Kasumi-1 (cell line): Measurements from ENCODE around the gene TINCR.
"Not testable (repeated sequence)": the region's sequence is repeated elsewhere in the genome, so short reads cannot be mapped to it uniquely, and the experiment has no call there.

Experiments used
- DNase-seq, 2 experiments: peaks; one replicate each; lab custom pipeline; 2025; lab: John Stamatoyannopoulos, UW

TINCR gene

GRCh38 chr19:5567360-5567969 is at the start of gene TINCR:
TINCR (minus strand) TSS chr19:5567953.
- no peak for DNase-seq

GRCh38 chr19:5617080-5617479 is 49.3 kb upstream of the TINCR start:
- no peak for DNase-seq

DNA sequence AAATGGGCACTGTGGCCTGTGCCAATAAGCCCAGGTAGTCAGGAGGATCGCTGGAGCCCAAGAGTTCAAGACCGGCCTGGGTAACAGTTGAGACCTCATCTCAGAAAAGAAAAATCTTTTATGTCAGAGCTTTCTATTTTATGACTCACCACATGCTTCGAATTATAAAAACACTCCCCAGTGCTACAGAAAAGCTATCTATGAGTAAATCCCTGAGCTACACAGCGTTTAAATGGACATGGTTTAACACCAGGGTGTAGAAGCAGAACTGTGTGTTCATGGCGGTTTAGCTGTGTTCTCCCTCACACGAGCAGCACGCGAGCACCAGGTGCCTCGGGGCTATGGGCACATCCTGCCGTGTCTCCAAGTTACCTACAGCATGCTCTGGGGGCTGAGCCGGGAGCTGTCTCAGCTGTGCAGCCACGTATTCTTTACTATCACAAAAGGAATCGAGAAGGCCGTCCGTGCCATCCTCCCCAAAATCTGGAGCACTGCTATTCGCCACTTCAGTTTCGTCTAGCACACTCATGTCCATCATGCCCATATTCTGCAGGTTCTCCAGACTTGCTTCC is 48.1 kb upstream of the TINCR start:
- DNase-seq = no peak

DNA sequence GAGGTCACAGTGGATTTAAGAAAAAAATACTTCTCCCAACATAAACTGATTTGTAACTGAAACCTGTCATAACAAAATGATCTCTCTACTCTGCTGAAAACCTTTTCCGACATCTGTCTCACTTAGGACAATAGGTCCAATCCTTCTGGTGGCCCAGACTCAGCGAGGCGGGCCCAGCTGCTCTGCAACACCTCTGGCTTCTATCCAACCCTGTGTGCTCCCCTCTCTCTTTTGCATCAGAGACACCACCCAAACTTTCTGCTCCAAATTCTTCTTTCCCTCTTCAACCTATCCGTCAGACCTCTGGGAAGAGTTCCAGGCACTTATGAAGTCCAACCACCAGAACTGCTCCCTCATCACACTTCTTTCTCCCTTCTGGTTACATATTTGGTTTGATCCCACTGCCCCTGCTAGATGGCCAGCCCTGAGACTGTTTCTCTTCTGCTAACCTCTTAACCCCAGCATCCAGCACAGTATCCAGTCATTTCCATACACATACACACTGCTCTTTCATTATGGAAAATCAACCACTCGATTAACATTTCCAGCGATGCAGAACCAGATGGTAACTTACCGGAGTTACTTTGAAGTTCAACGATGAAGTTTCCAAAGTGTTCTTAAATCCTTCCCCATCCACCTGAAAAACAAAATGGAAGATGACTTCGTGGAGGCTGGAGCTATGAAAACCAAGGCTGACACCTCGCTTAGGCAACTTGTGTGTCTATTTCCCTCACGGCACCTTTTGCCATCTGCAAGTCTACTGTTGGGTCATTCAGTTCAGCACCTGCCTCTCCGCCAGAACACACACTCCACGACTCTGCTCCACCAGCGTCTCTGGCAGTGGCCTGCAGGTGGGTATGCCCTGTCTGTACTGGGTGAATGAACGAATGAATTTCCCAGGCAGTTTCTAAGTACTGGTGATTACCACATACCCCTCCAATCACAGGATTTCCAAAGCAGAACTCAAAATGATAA is 45.4 kb upstream of the TINCR start:
- DNase-seq = no peak

GRCh38 chr19:5609881-5610448 is 42.2 kb upstream of the TINCR start:
- DNase-seq = no peak

GRCh38 chr19:5608766-5609165 is 41.0 kb upstream of the TINCR start:
- not testable (repeated sequence) for DNase-seq

DNA sequence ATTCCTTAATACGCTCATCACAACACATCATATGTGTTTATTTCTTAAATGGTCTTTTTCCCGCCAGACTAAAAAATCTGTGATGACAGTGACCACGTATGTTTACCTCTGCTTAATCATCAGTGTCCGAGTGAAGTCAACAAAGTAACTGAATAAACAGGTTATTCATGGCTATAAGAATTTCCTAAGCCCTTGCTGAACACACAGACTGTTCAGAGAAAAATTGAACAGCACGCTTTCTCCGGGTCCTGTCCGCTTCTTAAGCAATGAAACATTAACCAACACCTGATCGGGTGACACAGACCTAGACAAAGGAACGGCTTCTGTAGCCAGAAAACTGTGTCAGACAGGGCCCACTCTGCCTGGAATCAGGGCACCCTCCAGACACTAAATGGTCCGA is 40.5 kb upstream of the TINCR start:
- no peak for DNase-seq

DNA sequence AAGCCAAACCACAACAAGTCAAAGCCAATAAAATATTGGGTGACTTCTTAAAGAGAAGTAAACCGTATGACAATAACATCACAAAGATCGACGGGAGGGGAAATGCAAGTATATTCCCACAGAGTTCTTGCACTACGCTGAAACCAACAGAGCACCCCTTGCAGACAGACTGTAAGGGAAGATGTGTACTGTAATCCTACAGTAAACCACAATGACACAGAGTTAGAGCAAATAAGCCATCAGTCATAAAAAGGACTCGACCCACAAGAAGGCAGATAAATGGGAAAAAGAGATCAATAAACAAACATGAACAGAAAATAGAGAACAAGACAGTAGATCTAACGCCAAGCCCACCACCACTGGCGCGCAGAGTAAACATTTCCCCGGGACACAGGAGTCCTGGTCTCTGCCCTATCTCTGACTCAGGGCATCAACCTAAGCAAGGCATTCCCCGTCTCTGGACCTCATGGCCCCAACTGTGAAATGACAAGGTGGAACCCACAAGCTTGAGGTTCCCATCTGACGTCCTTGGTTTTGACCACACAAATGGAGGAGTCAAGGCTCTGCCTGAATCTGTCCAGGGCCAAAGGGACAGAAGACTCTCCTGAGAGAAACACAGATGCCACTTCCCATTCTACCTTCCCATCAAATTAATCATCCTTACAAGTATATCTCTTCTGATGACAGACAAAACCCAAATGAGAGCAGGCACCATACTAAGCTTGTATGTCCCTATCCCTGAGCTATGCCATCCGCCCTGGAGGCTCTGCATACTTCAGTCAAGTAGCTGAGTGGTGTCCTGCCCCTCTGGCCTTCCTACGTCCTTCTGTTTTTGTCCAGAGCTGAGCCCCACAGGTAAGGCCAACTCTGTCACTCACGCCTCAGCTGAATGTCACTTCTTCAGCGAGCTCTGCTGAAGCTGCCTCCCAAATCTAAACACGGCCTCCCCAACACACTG is 39.8 kb upstream of the TINCR start:
- DNase-seq = no peak

- no peak for DNase-seq
These were observed 37.6 kb upstream of the TINCR start for GRCh38 chr19:5605362-5605761.

DNA sequence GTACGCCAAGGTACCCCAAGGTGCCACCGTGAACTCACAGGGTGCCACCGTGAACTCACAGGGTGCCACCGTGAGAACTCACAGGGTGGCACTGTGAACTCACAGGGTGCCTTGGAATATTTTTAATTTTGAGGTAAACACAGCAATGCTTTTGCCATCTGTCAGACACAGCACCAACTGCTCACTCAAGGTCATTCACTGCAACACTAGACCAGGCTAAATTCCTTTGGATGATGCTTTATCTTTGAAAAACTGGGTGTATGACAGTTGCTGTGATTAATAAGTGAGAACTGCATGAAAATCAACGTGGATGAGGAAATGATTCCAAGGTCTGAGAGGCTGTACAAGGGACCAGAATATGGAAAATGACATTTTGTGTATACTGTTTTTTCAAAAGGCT is 35.9 kb upstream of the TINCR start:
- DNase-seq = no peak

- DNase-seq = no peak
These were observed 33.0 kb upstream of the TINCR start for GRCh38 chr19:5600797-5601196.

DNA sequence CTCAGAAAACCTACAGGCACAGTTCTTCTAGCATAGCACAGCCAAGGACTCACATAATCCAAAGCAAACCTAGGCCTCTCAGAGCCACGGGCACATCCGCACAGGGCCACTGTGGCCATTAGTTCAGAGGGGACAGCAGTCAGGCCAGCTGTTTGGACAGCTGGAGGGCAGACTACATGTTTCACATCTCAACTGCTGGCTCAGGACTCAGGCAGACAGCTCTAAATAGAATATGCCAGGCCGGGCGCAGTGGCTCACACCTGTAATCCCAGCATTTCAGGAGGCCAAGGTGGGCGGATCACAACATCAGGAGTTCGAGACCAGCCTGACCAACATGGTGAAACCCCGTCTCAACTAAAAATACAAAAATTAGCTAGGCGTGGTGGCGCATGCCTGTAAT is 28.0 kb upstream of the TINCR start:
- no peak for DNase-seq

- no peak for DNase-seq
These were observed 27.4 kb upstream of the TINCR start for GRCh38 chr19:5595129-5595528.

- DNase-seq = no peak
These were observed 26.8 kb upstream of the TINCR start for GRCh38 chr19:5594521-5594950.

- no peak for DNase-seq
These were observed 25.8 kb upstream of the TINCR start for GRCh38 chr19:5593343-5594255.

DNA sequence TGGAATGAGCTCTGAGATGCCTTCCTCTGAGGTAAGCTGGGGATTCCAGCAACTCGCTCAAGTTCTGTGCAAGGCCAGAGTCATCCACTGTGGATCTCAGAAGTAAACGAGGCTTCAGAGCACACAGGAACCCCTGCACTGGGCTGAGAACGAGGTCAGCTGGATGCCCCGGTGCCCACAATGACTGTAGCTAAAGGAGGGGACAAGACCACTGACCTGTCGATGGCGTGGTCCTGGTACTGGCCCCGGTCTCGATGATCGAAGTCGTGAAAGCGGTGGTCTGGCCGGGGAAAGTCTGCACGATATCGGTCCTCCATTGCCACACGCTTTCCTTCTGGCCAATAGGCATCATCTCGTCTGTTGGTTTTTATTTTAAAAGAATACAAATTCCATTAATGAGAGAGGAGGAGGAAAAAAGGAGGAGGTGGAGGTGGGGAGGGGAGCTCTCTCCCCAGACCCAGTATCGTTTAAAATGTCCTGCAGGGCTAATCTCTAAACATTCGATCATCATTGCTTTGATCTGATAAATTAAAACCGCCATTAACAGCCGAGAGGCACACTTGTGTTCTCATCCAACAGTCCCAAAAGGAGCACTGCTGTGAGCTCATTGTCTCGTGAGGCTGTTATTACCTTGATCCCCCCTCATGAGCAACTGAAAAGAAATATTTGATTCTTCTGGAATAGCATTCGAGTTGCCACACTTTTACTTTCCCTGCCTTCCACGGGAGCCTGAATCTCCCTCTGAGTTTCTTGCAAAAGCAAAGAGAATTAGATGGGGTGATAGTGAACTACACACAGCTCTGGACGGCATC is 25.0 kb upstream of the TINCR start:
- DNase-seq = no peak

- DNase-seq = no peak
These were observed 23.7 kb upstream of the TINCR start for GRCh38 chr19:5591476-5591875.

DNA sequence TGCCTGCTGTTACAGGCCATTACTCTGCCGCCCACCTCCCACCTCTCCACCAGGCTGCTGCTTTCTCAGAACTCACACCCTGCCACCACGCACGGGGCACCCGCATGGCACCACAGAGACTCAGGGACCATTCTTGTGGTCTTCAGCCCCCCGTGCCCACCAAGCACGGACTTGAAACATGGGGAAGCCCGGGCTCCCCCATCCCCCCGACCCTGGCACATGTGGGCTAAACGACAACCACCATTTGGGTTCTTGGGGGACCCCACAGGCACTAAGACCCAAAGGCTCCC is 23.1 kb upstream of the TINCR start:
- no peak for DNase-seq

DNA sequence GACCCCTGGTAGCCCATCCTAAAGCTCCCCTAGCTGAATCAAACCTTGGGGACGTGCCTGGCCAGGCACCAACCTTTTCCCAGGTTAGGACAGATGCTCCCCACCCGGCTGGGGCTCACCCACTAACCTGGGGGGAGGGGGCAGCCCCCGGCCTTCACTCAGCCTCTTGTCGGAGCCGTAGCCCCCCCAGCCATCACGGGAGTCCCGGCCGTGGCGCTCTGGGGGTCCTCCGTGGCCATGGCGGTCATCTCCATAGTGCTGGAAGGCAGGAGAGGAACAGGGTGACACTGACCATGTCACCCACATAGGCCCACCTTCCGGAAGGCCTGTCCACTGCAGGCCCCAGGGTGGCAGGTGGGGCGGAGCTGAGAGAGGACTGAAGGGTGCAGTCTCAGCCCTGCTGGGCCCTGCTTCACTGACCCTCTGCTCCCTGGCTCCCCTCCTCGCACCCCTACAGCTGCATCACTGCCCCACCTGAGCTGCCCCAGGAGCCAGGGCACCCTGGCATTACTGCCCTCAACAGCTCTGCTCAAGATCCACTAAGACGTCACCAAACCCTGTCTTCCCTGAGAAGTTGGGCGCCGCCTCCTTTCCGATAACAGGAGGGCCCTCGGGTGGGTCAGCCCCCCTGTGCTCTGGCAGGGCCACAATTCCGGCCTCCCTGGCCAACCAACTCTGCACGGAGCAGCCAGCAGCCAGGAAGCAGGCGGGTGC is 22.6 kb upstream of the TINCR start:
- no peak for DNase-seq
